ENCODE results near the gene IARS1.

The IARS1 gene

GRCh38 chr9:92293452-92294296 lies at the start of gene IARS1:
Gene IARS1 (minus strand): TSS chr9:92293697. CDS start chr9:92289419, 4,278 bp downstream.
- DNase-seq, result peak; percentile 97

GRCh38 chr9:92342825-92343488 lies 49.5 kb upstream of the IARS1 start:
- no peak for DNase-seq

- DNase-seq, result no peak
These were observed 48.1 kb upstream of the IARS1 start for GRCh38 chr9:92341578-92341977.

GRCh38 chr9:92333282-92333634 lies 39.8 kb upstream of the IARS1 start:
- no peak for DNase-seq

- no peak for DNase-seq
These were observed 39.2 kb upstream of the IARS1 start for GRCh38 chr9:92332577-92333281.

GRCh38 chr9:92328225-92328624 lies 34.7 kb upstream of the IARS1 start:
- peak; percentile 2 for DNase-seq

- DNase-seq, result no peak
These were observed 33.9 kb upstream of the IARS1 start for GRCh38 chr9:92327283-92327850.

- peak; percentile 68 for DNase-seq
These were observed 32.5 kb upstream of the IARS1 start for GRCh38 chr9:92325991-92326500.

- DNase-seq, result peak; percentile 94
These were observed 31.9 kb upstream of the IARS1 start, which contains the start of the genes CENPP and NOL8 for GRCh38 chr9:92325269-92325990. Gene CENPP (plus strand): TSS chr9:92325953. Gene NOL8 (minus strand): TSS chr9:92325350. CDS start chr9:92324161, 1,189 bp downstream.

- peak; percentile 79 for DNase-seq
These were observed 31.4 kb upstream of the IARS1 start for GRCh38 chr9:92324889-92325268.

GRCh38 chr9:92324431-92324830 lies 30.9 kb upstream of the IARS1 start:
- DNase-seq, result no peak

GRCh38 chr9:92315456-92315855 lies 22.0 kb upstream of the IARS1 start:
- DNase-seq, result no peak

GRCh38 chr9:92313624-92314012 lies 20.1 kb upstream of the IARS1 start:
- no peak for DNase-seq

GRCh38 chr9:92312887-92313623 lies 19.6 kb upstream of the IARS1 start:
- no peak for DNase-seq

- no peak for DNase-seq
These were observed 17.1 kb upstream of the IARS1 start for GRCh38 chr9:92310562-92310961.

GRCh38 chr9:92308893-92309292 lies 15.4 kb upstream of the IARS1 start:
- DNase-seq, result no peak

GRCh38 chr9:92300936-92301335 lies 7.4 kb upstream of the IARS1 start:
- no peak for DNase-seq

- DNase-seq, result no peak
These were observed 5.6 kb upstream of the IARS1 start for GRCh38 chr9:92299116-92299515.

GRCh38 chr9:92298036-92298435 lies 4.5 kb upstream of the IARS1 start:
- no peak for DNase-seq

GRCh38 chr9:92297611-92298010 lies 4.1 kb upstream of the IARS1 start:
- DNase-seq, result no peak

GRCh38 chr9:92295827-92296258 lies 2.3 kb upstream of the IARS1 start:
- peak; percentile 71 for DNase-seq

Measured in DMS53 (cell line).